Loucy (cell line): ENCODE measurements around the gene PRRC2C.

ENCODE experiments used
- CTCF ChIP-seq: fragments of 200-600 bp; sonication (generic); conservative IDR thresholded peaks from 2 replicates; pipeline ENCODE4 v1.5.1; 2014; ENCODE audit warnings: mild to moderate bottlenecking, antibody characterized with exemption, low read length
- EZH2phosphoT487 ChIP-seq: fragments of 200-600 bp; IDR thresholded peaks from 2 replicates; pipeline ENCODE4 v1.6.1; 2018; ENCODE audit warnings: antibody characterized with exemption, mild to moderate bottlenecking, moderate library complexity, borderline replicate concordance

GRCh38 chr1:171606402-171606941, 121.1 kb downstream of the PRRC2C start:
- TF ChIP-seq CTCF: no peak
- TF ChIP-seq EZH2phosphoT487: no peak
